SW480 (cell line): Measurements from ENCODE around the gene DEGS2.

Experiments used
- DNase-seq: peaks from one replicate; pipeline ENCODE4 v3.0.0-alpha.2; 2016; ENCODE audit warnings: low spot score

DEGS2 gene

DNA sequence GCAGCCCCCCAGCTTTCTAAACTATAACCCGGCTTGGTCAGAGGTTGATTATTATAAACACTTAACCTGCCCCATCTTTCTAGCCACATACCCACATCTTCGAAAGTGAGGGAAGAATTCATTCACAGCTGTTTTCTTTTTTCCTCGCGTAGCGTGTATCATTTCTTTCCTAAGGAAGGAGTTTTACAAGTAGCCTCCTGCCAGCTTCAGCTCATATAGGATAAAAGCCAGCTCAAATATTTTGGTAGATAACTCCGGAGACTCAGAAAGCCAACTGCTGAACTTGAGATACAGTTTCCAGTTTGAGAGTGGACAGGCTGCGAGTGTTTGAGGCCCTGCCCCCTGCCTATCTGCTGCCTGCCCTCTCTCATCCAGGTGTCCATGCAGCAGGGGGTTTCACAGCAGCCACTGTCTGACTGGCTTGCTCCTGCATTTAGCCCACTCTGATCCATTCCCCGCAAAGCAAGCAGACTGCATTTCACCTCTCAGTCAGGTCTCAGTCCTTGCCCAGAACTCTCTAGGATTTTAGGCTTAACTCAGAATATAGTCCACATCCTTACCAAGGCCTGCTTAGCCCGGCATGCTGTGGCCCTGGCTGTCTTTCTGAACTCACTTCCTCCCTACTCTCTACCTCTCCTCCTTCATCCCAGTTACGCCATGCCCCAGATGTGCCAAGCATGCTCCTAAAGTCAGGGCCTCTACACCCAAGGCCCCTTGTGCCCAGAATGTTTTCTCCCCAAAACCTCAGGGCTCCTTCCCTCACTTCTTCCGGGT lies 47.3 kb downstream of the DEGS2 start:
- no peak for DNase-seq

DNA sequence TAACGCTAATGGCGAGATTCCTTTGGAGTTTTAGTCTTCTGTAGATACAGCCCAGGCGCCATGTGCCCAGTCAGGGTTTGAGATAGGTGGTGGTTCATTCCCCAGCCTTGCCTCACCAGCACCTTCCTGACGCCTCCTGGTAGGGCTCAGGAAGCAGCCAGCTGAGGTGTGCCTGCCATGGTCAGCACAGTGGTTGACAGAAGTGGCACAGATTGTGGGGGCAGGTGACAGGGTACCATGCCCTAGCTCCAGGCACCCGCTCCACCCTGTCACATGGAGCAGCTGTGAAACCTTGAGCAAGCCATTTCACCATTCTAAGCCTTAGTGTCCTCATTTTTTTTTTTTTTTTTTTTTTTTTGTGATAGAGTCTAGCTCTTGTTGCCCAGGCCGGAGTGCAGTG lies 48.6 kb downstream of the DEGS2 start:
- no peak for DNase-seq

DNA sequence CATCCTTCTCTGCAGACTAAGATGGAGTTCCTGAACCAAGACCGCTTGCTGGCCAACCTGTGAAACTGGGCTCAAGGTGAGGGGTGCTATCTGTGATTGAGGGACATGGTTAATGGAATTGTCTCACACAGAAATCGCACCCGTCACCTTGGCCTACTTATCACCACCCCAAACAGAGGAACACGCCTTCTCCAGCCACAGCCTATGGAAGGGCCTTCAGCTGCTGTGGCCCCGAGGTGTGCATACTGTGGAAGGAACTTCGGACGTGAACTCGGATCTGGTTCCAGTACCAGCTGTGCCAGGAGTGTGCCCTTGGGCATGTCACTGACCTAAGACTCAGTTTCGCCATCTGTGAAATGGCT lies 49.9 kb downstream of the DEGS2 start:
- DNase-seq: no peak

DNA sequence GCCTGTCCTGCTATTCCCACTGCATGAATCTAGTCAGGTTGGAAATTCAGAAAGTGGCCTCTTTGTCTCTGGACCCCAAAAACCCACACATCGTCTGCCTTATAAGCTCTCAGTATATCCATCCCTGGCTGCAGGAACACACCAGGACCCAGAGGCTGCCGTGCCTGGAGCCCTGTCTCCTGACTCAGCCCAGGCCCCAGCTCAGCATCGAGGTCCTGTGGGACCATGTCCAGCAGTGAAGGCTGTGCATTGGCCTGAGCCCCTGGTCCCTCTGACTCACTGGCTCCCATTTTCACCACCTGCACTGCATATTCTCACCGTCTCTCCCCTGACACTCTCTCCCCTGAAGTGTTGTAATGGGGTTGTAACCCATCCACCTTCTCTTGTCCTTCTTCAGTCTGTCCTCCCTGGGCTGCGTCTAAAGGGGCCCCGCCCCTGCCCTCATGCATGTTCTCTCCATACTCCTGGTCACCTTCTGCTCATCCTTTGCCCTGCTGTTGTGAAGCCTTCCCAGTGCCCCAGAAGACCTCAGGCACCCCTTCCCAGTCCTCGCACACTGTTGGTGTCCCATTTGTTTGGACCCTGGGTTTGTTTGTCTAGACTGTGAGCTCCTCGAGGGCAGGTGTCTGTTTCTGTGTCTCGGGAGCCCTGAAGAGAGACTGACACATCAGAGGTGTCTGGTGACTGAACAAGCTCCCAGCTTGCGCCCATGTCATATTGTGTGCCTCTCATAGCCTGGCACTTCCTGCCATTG lies 50.4 kb downstream of the DEGS2 start:
- DNase-seq: no peak

DNA sequence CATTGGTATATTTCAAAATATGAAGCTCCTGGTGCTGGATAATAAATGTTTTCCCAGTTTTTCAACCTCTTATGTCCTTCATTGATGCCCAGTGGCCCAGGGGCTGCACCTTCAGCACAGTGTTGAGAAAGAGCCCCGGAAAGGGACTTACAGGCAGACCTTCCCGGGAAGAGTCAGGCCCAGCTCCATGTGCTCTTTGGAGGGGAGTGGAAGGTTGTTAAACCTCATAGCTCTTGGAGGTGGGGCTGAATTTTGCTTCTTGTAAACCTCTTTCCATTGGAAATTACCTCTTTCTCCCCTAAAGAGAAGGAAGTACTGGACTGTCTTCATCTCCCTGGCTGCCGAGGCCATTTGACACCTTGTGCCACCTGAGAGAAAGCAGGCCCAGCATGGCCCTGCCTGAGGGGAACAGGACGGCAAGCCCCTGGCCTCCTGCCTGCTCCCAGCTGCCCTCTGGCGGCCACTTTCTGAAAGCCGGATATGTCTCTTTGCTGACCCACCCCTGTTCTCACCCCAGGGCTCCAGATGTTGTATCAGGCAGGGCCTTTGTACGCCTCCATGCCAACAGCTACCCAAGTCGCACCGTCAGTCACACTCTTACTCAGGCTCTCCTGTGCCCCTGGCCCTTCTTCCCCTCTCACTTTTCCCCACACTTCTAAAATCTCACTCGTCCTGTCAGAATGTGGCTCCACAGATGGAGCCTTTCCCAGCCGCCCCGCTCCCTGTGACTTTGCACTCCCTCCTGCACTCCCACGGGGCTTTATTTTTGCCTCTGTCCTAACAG lies 51.2 kb downstream of the DEGS2 start:
- peak; percentile 75 for DNase-seq

DNA sequence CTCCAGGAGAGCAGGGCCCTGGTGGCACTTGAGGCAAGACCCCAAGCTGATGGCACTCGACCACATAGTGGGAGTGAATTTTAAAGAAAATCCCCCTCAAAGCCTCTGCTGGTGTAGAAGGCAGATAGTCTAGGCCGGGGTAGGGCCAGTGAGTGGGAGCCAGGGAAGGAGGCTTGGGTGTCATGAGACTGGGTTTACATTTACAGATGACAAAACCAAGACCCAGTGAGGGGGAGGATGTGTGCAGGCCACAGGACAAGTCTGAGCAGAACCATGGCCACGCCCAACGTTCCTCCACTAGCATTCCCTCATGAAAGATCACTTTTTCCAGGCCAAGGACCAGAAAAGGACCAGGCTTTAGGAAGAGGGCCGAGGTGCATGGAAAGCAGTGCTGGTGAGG lies 52.2 kb downstream of the DEGS2 start:
- DNase-seq: peak; percentile 44

DNA sequence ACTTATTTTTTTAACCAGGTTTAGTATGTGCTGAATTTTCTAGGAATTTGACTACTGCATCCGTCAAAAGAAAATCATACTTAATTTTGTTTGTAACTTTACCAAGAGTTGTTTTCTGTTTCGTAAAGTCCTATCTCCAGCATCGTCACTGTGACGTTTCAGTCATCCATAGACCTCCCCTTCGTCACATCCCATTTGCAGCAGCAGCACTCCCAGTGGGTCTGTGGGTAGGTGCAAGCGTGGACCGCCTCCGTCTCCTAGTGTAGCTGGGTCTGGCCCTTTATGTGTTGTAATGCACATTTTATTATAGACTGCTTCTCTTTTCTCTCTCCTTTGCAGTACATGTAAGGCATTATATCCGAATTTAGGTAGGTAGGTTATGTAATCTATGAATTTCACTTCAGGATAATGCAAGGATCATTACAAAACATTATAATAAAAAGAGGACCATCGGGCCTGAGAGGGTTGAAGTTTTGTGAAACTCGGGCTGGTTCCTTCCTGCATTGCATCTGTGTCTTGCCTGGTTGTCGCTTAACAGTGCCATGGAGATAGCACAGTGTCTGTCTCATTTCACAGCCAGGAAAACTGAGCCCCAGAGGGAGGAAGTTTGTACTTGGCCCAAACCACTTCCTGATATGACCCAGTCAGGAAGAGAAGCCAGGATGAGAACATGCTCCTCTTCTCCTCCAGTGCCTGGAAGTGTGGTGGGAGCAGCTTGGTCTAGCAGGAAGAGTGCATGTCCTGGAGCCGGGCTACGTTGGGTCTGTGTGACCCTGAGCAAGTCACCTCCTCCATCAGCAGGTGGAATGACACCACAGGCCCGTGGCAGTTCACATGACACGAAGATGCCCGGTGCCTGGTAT lies 53.0 kb downstream of the DEGS2 start:
- DNase-seq: no peak

DNA sequence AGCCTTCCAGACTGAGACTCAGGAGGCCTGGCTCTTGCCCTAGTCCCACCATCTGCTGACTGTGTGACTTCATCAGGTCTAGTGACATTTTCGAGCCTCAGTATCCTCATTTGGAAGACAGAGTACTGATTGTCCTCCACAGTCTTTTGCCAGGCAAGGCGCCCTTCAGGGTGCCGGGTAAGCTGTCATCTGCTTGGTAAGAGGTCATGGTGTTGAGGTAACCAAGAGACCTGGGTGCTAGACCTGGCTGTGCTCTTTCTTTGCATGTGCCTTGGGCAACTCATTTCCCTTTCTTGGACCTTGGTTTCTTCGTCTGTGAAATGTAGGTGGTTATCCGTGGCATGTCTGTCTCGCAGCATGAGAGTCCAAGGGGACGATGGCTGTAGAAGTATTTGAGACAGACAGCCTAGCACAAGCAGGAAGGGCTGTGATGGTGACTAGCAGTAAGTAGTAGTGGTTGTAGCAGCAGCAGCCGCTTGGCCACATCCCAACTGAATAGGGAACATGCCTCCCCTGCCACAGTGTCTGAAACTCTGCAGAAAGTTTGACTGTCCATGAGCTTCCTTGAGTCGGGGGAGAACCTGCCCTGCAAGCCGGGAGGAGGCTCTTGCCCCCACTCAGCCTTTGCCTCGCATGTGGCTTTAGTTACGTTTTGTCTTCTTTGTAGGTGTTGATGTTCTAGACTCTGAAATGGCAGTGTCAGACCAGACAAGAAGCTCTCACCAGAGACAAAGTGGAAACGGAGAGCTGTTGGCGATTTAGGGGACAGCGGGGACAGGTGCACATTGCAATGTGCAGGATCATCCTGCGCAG lies 53.9 kb downstream of the DEGS2 start:
- DNase-seq: no peak

DNA sequence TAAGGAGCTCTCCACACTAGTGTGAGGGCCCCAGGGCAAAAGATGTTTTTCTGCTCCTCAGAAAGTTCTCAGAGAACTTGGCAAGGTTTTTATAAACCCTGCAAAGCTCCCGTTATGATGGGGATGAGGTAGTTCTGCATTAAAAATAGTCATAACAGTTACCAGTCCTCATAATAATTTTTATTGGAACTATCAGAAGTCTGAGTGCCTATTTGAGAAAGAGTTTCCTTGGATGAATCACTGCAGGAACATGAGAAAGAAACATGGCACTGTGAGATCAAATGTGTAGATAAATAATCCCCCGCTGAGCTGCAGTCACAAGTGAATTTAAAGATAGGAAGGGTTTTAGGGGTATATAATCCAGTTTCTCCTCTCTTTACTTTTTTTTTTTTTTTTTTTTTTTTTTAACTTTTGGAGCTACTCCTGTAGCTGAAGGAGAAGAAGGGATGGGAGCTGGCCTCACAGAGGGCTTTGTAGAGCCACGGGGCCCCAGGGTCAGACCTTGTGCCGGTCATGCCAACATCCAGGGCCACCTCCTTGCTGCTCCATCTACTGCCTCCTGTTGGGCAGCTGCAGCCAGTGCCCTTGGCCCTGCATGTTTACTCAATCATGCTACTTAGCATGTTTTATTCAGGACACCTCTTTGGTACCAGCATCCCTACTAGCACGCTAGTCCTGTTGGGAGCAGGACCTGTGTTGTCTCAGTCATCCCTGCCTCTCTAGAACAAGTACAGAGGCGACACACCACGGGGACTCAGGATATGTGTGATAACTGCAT lies 54.7 kb downstream of the DEGS2 start:
- DNase-seq: no peak

DNA sequence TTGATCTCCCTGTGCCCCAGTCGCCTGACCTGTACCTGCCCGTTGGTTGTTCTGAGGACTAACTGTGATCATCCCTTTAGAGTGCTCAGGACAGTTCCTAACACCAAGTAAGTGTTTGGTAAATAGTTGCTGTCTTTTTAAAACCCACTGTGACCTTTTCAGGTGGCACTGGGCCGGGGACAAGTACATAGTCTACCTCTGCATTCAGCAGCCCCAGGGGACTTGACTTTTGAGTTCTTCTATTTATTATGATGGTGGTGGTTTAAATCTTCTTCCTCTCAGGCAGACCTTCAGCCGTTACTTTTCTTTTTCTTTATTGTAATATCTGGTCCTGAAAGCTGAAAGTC lies 55.5 kb downstream of the DEGS2 start:
- DNase-seq: no peak

DNA sequence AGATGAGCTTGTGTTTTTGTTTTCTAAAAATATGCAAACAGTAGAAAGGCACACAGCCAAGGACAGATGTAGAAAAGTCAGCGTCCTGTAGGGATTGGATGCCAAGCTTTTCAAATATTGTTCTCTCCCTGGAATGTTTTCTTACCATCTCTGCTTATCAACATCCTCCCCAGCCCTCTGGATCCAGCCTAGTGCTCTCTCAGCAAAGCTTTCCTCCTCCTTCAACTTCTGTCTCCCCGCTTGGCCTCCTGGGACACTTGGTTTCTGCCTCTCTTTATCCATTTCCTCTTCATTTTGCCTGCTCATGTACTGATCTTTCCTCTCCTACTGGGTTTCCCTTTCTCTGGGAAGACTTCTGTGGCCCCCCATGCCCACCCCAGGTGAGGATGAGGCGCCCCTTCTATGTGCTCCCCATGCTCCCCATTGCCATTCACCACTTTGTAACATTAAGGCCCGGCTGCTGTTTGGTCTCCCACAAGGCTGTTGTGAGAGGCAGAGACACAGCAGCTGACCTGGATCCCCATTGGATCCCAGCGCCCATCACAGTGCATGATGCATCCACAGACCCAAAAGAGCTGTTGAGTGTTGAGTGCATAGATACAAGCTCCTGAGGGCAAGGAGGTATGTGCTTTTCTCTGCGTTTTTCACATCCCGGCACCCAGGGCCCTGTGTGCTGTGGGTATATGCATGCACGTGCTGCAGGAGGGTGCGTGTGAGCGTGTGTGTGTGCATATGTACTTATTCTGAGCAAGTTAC lies 56.0 kb downstream of the DEGS2 start:
- no peak for DNase-seq

DNA sequence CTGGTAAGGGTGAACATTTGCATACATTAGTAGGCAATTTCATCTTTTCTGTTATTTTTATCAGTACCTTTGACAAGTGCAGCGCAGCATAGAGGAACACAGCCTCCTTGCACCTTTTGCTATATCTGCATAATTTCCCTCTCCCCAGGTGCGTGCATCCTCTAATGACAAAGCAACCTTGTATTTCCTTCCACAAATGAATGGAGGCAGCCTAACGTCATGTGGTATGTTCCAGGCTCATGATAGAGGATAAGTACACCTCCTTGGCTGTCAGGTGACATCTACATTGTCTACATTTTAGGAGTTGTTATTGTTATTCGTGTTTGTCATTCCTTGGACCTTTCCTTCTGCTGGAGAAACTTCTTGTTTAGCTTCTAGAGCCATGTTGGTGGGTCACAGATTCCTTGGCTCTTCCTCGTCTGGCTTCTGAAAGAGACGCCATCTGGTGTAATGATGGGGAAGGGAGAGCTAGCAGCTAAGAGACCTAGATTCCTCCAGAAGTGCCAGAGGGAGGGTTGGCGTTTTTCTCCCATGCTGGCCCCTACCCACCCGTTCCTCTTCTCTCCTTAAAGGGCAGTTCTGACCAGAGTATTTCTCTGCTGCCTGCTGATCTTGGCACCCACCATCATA lies 57.2 kb downstream of the DEGS2 start:
- DNase-seq: no peak

DNA sequence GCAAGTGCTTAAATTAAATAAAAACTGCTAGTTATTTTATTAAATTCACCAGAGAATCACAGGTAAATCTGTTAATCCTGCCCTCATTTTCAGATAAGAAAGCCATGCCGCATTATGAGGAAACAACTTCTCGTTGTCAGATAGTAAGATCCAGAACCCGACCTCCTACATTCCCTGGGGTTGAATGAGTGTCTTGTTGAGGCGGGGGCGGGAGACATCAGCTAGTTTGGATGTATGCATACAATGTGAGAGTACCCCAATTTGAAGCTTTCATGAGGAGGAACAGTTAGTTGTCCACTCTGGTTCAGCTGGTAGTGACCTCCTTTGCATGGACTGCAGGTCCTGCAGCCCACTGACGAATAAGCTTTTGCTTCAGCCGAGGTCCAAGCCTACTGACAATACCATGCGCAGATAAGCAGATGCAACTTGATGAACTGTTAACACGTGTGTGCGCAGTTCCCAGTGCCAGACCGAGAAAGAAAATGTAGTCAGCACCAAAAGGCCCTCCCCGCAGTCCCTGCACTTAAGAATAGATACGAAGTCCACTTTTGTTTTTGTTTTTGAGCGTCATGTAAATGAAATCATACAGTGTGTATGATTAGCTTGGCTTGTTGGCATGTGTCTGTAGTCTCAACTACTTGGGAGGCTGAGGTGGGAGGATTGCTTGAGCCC lies 59.3 kb downstream of the DEGS2 start:
- DNase-seq: no peak

DNA sequence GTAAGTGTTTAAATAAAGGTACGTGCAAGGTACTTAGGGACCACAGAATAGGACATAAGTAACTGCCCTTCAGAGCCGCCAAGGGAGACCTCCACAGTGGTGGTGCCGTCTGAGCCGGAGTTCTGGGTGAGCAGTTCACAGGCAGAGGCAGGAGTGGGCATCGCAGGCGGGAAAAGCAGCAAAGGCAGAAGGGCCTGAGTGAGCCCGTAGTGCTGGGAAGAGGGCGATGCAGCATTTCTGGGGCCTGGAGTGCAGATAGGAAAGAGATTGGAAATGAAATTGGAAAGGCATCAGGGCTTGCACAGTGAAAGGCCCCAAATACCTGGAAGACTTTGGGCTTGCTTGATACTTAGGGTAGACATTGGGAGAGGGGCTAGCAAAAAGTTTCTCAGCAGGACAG lies 61.3 kb downstream of the DEGS2 start:
- no peak for DNase-seq

DNA sequence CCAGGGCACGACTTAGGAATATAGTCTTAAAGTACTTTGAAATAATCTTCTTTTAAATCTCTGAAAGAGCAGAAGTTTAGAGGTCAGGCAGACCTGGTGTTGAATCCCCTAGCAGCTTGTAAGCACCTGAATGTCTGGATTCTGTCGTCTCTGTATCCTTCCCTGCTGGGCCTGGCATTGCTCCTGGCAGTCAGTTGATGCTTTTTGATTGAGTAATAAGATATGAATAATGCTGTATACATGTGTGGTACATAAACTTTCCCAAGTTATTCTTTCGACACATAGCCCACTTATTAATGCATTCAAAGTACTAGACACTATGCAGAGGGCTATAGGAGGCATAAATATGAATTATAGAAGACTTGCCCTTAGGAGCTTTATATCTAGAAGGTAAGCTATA lies 62.8 kb downstream of the DEGS2 start:
- DNase-seq: no peak
